Liver (tissue), 3 donors: Measurements from ENCODE around the gene CSE1L.

Source experiments
- ATF3 ChIP-seq: IDR thresholded peaks from 2 replicates; pipeline ENCODE4 v1.6.1; 2016; ENCODE audit warnings: antibody characterized with exemption
- JUND ChIP-seq, 2 donors: IDR thresholded peaks; 2 replicates each; pipeline ENCODE4 v1.6.1; 2016; ENCODE audit warnings: antibody characterized with exemption in 2 of 2
- RAD21 ChIP-seq, 2 donors: IDR thresholded peaks; 2 replicates each; pipeline ENCODE4 v1.6.1; 2016; ENCODE audit warnings: antibody characterized with exemption in 2 of 2, mild to moderate bottlenecking in 2 of 2
- YY1 ChIP-seq: IDR thresholded peaks from 2 replicates; pipeline ENCODE4 v1.6.1; 2016; ENCODE audit warnings: antibody characterized with exemption, mild to moderate bottlenecking
- TF ChIP-seq, protein P1 (sequence below): fragments of 150-350 bp; IDR thresholded peaks from 2 replicates; pipeline ENCODE4 v1.5.1; 2017; ENCODE audit warnings: improper control_type of control experiment, low read depth, low read length; ENCODE audit not compliant: missing input control
- TF ChIP-seq, protein P2 (sequence below): IDR thresholded peaks from 2 replicates; pipeline ENCODE4 v1.6.1; 2016; ENCODE audit warnings: antibody characterized with exemption, mild to moderate bottlenecking
- donor health status: healthy.
- donor health status: healthy.

DNA sequence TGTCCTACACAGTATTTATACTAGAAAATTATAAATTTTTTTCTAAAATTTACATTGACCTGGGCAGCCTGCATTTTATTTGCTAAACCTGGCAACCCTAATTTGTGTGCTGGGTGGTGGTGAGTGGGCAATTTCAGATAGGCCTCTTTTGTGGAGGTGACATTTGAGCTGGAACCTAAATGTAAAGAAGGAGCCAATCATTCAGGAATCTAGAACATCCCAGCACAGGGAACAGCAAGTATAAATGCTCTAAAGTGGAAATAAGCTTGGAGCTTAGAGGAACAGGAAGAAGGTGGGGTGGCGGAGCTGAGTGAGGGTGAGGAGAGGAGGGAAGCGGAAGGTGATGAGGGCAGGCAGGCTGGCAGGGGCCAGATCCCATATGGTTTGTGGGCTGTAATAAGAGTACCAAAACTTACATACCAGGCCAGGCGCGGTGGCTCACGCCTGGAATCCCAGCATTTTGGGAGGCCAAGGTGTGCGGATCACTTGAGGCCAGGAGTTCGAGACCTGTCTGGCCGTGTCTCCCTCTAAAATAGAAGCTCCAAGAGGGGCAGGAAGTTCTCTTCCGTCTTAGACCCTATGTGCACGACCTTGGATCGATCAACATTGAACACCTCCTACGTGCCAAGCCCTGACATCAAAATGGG is 549 bp upstream of the CSE1L start:
- TF ChIP-seq, protein P1, sequence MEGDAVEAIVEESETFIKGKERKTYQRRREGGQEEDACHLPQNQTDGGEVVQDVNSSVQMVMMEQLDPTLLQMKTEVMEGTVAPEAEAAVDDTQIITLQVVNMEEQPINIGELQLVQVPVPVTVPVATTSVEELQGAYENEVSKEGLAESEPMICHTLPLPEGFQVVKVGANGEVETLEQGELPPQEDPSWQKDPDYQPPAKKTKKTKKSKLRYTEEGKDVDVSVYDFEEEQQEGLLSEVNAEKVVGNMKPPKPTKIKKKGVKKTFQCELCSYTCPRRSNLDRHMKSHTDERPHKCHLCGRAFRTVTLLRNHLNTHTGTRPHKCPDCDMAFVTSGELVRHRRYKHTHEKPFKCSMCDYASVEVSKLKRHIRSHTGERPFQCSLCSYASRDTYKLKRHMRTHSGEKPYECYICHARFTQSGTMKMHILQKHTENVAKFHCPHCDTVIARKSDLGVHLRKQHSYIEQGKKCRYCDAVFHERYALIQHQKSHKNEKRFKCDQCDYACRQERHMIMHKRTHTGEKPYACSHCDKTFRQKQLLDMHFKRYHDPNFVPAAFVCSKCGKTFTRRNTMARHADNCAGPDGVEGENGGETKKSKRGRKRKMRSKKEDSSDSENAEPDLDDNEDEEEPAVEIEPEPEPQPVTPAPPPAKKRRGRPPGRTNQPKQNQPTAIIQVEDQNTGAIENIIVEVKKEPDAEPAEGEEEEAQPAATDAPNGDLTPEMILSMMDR, result no peak
- TF ChIP-seq RAD21 (IDR thresholded peaks at IDR 0.05), result no peak
- no peak for TF ChIP-seq JUND (IDR thresholded peaks at IDR 0.05)
- TF ChIP-seq YY1, result no peak
- no peak for TF ChIP-seq ATF3
- TF ChIP-seq, protein P2, sequence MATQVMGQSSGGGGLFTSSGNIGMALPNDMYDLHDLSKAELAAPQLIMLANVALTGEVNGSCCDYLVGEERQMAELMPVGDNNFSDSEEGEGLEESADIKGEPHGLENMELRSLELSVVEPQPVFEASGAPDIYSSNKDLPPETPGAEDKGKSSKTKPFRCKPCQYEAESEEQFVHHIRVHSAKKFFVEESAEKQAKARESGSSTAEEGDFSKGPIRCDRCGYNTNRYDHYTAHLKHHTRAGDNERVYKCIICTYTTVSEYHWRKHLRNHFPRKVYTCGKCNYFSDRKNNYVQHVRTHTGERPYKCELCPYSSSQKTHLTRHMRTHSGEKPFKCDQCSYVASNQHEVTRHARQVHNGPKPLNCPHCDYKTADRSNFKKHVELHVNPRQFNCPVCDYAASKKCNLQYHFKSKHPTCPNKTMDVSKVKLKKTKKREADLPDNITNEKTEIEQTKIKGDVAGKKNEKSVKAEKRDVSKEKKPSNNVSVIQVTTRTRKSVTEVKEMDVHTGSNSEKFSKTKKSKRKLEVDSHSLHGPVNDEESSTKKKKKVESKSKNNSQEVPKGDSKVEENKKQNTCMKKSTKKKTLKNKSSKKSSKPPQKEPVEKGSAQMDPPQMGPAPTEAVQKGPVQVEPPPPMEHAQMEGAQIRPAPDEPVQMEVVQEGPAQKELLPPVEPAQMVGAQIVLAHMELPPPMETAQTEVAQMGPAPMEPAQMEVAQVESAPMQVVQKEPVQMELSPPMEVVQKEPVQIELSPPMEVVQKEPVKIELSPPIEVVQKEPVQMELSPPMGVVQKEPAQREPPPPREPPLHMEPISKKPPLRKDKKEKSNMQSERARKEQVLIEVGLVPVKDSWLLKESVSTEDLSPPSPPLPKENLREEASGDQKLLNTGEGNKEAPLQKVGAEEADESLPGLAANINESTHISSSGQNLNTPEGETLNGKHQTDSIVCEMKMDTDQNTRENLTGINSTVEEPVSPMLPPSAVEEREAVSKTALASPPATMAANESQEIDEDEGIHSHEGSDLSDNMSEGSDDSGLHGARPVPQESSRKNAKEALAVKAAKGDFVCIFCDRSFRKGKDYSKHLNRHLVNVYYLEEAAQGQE, result no peak
